ENCODE measurements around the gene NVL.

Gene NVL

GRCh38 chr1:224193319-224193966, 136.5 kb downstream of the NVL start:
- DNase-seq (ENCODE audit: low read depth) = no peak

GRCh38 chr1:224192082-224192788, 137.7 kb downstream of the NVL start:
- DNase-seq (ENCODE audit: low read depth) = no peak

- no peak for DNase-seq (ENCODE audit: low read depth)
Measured at GRCh38 chr1:224189561-224189960, 140.4 kb downstream of the NVL start.

GRCh38 chr1:224188286-224188685, 141.7 kb downstream of the NVL start:
- no peak for DNase-seq (ENCODE audit: low read depth)

GRCh38 chr1:224185208-224185607, 144.8 kb downstream of the NVL start:
- DNase-seq (ENCODE audit: low read depth) = no peak

GRCh38 chr1:224183591-224184312, 146.2 kb downstream of the NVL start:
- peak; percentile 56 for DNase-seq (ENCODE audit: low read depth)

GRCh38 chr1:224182866-224183590, 146.9 kb downstream of the NVL start, which contains the start of gene DEGS1:
DEGS1 (plus strand) TSS chr1:224183240; CDS start chr1:224183337, 97 bp downstream.
- DNase-seq (ENCODE audit: low read depth) = peak; percentile 75

GRCh38 chr1:224182057-224182865, 147.7 kb downstream of the NVL start:
- no peak for DNase-seq (ENCODE audit: low read depth)

GRCh38 chr1:224181453-224181810, 148.5 kb downstream of the NVL start:
- DNase-seq (ENCODE audit: low read depth) = no peak

- DNase-seq (ENCODE audit: low read depth) = no peak
Measured at GRCh38 chr1:224180783-224181452, 149.1 kb downstream of the NVL start.

GRCh38 chr1:224178894-224179293, 151.1 kb downstream of the NVL start:
- no peak for DNase-seq (ENCODE audit: low read depth)

GRCh38 chr1:224177356-224177999, 152.5 kb downstream of the NVL start:
- no peak for DNase-seq (ENCODE audit: low read depth)

Data from stimulated activated CD8-positive, alpha-beta memory T cell treated with anti-CD3 and anti-CD28 coated beads, Interleukin-12 subunit alpha, Interleukin-12 subunit beta, amount 100 ng/mL, for 4 hours (primary cell).